H1 (cell line): ENCODE measurements around the gene MYBL2.

Experiments used
- BACH1 ChIP-seq: IDR thresholded peaks from 2 replicates; pipeline ENCODE4 v1.6.1; 2012; ENCODE audit warnings: low read length, improper control_type of control experiment
- EP300 ChIP-seq, 2 experiments: IDR thresholded peaks; 1 replicate in 1 of 2; 2 replicates in 1 of 2; pipeline ENCODE4 v1.6.1; 2011 to 2012; ENCODE audit warnings: low read depth in 2 of 2, low read length in 2 of 2, mild to moderate bottlenecking in 2 of 2, borderline replicate concordance in 1 of 2, inconsistent platforms in 1 of 2, moderate library complexity in 1 of 2
- JUN ChIP-seq: IDR thresholded peaks from 2 replicates; pipeline ENCODE4 v1.6.1; 2011; ENCODE audit warnings: low read depth, mild to moderate bottlenecking, improper control_type of control experiment, low read length
- POLR2A ChIP-seq, 2 experiments: IDR thresholded peaks; 1 replicate in 1 of 2; 2 replicates in 1 of 2; pipeline ENCODE4 v1.6.1; 2011; ENCODE audit warnings: low read depth in 2 of 2, low read length in 2 of 2, mild to moderate bottlenecking in 2 of 2; ENCODE audit errors: control extremely low read depth in 1 of 2
- POLR2AphosphoS5 ChIP-seq: IDR thresholded peaks from 2 replicates; pipeline ENCODE4 v1.6.1; 2011; ENCODE audit warnings: low read depth, low read length
- SP1 ChIP-seq: IDR thresholded peaks from 2 replicates; pipeline ENCODE4 v1.6.1; 2011; ENCODE audit warnings: low read depth, low read length
- TAF7 ChIP-seq: optimal IDR thresholded peaks from 2 replicates; pipeline ENCODE3; 2011; ENCODE audit warnings: low read depth, mild to moderate bottlenecking, inconsistent platforms, low read length, moderate library complexity, borderline replicate concordance
- USF2 ChIP-seq: IDR thresholded peaks from 2 replicates; pipeline ENCODE4 v1.6.1; 2011; ENCODE audit warnings: low read length, improper control_type of control experiment
- TF ChIP-seq, protein P1 (sequence below), 3 experiments: IDR thresholded peaks; 1 replicate in 2 of 3; 2 replicates in 1 of 3; pipeline versions ENCODE4 v1.5.1 to v1.6.1; 2011; ENCODE audit warnings: low read length in 3 of 3, mild to moderate bottlenecking in 3 of 3, inconsistent platforms in 2 of 3, low read depth in 1 of 3, moderate library complexity in 1 of 3; ENCODE audit not compliant: insufficient read depth in 1 of 3; ENCODE audit errors: control extremely low read depth in 1 of 3

DNA sequence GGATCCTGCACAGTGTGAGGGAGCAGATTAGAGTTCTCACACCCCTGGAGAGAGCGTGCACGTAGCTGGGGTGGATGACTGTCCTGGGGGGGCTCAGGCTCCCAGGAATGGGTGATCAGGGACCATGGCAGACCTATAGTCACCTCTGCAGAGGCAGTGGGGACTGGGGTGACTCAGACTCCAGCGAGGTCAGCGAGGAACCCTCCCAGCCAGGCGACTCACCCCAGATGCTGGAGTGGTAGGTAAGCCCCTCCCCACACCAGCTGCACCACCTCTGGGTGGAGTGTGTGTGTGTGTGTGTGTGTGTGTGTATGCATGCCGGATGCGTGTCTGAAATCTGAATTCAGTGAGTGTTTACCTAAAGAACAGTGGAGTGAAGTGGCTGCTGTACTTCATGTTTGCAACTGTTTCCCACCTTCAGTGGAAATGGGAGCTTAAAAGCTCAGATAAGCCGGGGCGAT is 77.3 kb downstream of the MYBL2 start:
- TF ChIP-seq, protein P1, sequence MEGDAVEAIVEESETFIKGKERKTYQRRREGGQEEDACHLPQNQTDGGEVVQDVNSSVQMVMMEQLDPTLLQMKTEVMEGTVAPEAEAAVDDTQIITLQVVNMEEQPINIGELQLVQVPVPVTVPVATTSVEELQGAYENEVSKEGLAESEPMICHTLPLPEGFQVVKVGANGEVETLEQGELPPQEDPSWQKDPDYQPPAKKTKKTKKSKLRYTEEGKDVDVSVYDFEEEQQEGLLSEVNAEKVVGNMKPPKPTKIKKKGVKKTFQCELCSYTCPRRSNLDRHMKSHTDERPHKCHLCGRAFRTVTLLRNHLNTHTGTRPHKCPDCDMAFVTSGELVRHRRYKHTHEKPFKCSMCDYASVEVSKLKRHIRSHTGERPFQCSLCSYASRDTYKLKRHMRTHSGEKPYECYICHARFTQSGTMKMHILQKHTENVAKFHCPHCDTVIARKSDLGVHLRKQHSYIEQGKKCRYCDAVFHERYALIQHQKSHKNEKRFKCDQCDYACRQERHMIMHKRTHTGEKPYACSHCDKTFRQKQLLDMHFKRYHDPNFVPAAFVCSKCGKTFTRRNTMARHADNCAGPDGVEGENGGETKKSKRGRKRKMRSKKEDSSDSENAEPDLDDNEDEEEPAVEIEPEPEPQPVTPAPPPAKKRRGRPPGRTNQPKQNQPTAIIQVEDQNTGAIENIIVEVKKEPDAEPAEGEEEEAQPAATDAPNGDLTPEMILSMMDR (IDR thresholded peaks at IDR 0.05; ENCODE audit: control extremely low read depth in 1 of 3, insufficient read depth in 1 of 3, low read depth in 1 of 3, low read length in 3 of 3): no peak
- TF ChIP-seq POLR2A (IDR thresholded peaks at IDR 0.05; ENCODE audit: control extremely low read depth in 1 of 2, low read depth in 2 of 2, low read length in 2 of 2) (no peak), POLR2AphosphoS5 (no peak), USF2 (no peak), SP1 (no peak), BACH1 (no peak), TAF7 (no peak), EP300 (IDR thresholded peaks at IDR 0.05; ENCODE audit: borderline replicate concordance in 1 of 2, low read depth in 2 of 2, low read length in 2 of 2) (no peak), JUN (no peak)
